Ishikawa (cell line): ENCODE results near the gene ST7.

Experiments used
- CEBPB ChIP-seq: IDR thresholded peaks from 2 replicates; pipeline ENCODE4 v1.6.1; 2012
- CREB1 ChIP-seq: IDR thresholded peaks from 2 replicates; pipeline ENCODE4 v1.6.1; 2012; ENCODE audit warnings: low read depth
- EGR1 ChIP-seq: IDR thresholded peaks from 2 replicates; pipeline ENCODE4 v1.6.1; 2012
- EP300 ChIP-seq: IDR thresholded peaks from 2 replicates; pipeline ENCODE4 v1.6.1; 2012; ENCODE audit warnings: borderline replicate concordance
- FOXM1 ChIP-seq: IDR thresholded peaks from 2 replicates; pipeline ENCODE4 v1.6.1; 2012; ENCODE audit warnings: low read depth, borderline replicate concordance
- NFIC ChIP-seq: IDR thresholded peaks from 2 replicates; pipeline ENCODE4 v1.6.1; 2012
- RAD21 ChIP-seq: IDR thresholded peaks from 2 replicates; pipeline ENCODE4 v1.6.1; 2012; ENCODE audit warnings: low read depth
- TAF1 ChIP-seq: IDR thresholded peaks from 2 replicates; pipeline ENCODE4 v1.6.1; 2012; ENCODE audit warnings: low read depth, mild to moderate bottlenecking
- TCF12 ChIP-seq: IDR thresholded peaks from 2 replicates; pipeline ENCODE4 v1.6.1; 2012; ENCODE audit warnings: low read depth
- TEAD4 ChIP-seq: IDR thresholded peaks from 2 replicates; pipeline ENCODE4 v1.6.1; 2012
- YY1 ChIP-seq: IDR thresholded peaks from 2 replicates; pipeline ENCODE4 v1.6.1; 2012; ENCODE audit warnings: low read depth
- ZBTB7A ChIP-seq: IDR thresholded peaks from 2 replicates; pipeline ENCODE4 v1.6.1; 2012; ENCODE audit warnings: low read depth
- TF ChIP-seq, protein P1 (sequence below): IDR thresholded peaks from 2 replicates; pipeline ENCODE4 v1.6.1; 2012
- TF ChIP-seq, protein P2 (sequence below): IDR thresholded peaks from 2 replicates; pipeline ENCODE4 v1.6.1; 2012; ENCODE audit warnings: low read depth, mild to moderate bottlenecking
- TF ChIP-seq, protein P3 (sequence below): IDR thresholded peaks from 2 replicates; pipeline ENCODE4 v1.6.1; 2012

ST7 gene

DNA sequence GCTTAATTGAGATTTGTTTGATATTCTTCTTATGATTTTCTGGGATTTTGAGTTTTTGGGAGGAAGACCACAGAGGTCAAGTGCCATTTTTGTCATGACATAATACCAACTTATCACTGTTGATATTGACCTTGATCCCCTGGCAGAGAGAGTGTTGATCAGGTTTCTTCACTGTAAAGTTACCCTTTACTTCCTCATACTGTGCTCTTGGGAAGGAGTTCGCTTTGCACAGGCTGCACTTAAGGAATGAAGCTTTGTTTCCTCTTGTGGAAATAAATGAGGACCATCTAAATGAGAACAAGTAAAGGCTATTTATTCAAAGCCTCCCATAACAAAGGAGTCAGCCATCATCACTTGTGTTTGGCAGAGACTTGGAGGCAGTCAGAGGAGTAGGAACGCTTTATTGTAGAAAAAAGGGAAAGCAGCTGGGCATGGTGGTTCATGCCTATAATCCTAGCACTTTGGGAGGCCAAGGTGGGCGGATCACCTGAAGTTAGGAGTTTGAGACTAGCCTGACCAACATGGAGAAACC lies 16.1 kb downstream of the ST7 start:
- TF ChIP-seq RAD21 (no peak), TEAD4 (no peak), CEBPB (no peak), ZBTB7A (no peak), EGR1 (no peak), TAF1 (no peak), FOXM1 (no peak), TCF12 (no peak), YY1 (no peak), EP300 (no peak), NFIC (no peak), CREB1 (no peak)
- TF ChIP-seq, protein P1, sequence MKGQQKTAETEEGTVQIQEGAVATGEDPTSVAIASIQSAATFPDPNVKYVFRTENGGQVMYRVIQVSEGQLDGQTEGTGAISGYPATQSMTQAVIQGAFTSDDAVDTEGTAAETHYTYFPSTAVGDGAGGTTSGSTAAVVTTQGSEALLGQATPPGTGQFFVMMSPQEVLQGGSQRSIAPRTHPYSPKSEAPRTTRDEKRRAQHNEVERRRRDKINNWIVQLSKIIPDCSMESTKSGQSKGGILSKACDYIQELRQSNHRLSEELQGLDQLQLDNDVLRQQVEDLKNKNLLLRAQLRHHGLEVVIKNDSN, result no peak
- TF ChIP-seq, protein P2, sequence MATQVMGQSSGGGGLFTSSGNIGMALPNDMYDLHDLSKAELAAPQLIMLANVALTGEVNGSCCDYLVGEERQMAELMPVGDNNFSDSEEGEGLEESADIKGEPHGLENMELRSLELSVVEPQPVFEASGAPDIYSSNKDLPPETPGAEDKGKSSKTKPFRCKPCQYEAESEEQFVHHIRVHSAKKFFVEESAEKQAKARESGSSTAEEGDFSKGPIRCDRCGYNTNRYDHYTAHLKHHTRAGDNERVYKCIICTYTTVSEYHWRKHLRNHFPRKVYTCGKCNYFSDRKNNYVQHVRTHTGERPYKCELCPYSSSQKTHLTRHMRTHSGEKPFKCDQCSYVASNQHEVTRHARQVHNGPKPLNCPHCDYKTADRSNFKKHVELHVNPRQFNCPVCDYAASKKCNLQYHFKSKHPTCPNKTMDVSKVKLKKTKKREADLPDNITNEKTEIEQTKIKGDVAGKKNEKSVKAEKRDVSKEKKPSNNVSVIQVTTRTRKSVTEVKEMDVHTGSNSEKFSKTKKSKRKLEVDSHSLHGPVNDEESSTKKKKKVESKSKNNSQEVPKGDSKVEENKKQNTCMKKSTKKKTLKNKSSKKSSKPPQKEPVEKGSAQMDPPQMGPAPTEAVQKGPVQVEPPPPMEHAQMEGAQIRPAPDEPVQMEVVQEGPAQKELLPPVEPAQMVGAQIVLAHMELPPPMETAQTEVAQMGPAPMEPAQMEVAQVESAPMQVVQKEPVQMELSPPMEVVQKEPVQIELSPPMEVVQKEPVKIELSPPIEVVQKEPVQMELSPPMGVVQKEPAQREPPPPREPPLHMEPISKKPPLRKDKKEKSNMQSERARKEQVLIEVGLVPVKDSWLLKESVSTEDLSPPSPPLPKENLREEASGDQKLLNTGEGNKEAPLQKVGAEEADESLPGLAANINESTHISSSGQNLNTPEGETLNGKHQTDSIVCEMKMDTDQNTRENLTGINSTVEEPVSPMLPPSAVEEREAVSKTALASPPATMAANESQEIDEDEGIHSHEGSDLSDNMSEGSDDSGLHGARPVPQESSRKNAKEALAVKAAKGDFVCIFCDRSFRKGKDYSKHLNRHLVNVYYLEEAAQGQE, result no peak
- TF ChIP-seq, protein P3, sequence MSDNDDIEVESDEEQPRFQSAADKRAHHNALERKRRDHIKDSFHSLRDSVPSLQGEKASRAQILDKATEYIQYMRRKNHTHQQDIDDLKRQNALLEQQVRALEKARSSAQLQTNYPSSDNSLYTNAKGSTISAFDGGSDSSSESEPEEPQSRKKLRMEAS, result no peak

DNA sequence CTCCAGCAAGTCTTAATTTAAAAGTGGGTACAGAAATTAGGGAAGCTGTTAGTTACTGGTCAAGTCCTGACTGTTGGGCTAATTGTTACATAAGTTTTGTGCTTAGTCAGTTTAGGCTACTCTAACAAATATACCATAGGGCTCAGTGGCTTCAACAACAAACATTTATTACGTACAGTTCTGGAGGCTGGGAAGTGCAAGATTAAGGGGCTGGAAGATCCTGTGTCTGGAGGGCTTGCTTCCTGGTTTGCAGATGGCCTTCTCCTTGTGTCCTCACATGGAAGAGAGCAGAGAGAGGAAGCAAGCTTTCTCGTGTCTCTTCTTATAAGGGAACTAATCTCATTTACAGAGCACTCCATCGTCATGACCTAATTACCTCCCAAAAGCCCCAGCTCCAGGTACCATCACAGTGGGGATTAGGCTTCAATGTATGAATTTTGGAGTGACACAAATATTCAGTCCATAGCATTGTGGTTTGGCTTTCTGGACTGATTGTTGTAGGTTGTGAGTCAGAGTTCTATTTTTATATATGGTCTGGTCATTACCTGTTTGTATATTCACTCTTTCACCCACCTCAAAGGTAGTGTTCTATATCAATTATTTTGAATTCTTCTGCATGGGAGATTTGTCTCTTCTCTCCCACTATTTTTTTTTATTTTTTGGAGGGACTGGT lies 17.1 kb downstream of the ST7 start:
- TF ChIP-seq NFIC, result no peak
- TF ChIP-seq FOXM1, result no peak

DNA sequence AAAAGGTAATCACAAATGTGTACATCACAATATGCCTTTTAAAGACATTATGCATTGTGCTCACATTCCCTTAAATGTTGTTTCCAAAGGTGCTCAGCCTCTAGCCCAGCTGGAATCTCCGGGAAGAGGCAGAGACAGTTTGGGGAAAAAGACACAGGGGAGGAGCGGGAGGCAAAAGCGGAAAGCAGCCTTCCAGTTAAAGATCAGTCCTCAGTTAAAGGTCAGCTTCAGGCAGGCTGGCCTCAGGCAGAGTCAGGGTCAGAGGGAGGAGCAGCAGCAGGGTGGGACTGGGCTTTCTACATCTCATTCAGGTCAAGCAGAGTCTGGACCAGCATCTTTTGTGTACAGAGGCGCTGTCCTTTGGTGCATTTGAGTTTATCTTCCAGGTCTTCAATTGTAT lies 18.6 kb downstream of the ST7 start:
- TF ChIP-seq FOXM1 (no peak), NFIC (no peak), CREB1 (no peak), EGR1 (no peak), TAF1 (no peak), YY1 (no peak)
- TF ChIP-seq, protein P2, result no peak

DNA sequence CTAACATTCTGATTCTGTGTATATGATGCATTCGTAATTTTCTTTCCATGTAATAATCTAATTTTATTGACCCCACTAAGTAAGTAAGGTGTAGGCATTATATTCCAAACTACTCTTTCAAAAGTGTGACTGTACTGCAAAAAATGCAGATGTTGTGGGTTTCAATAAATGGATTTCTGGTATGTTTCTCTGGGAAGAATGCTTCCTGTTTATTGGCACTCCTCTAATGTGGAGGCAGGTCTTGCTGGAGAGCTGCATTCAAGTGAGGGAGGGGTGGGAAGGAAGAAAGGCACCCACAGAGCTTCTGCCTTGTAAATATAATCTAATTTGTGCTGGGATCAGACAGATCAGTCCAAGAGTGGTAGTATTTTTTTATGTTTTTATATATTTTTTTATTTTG lies 23.9 kb downstream of the ST7 start:
- TF ChIP-seq, protein P2, result no peak
- no peak for TF ChIP-seq YY1
- TF ChIP-seq FOXM1, result no peak
- no peak for TF ChIP-seq TEAD4

DNA sequence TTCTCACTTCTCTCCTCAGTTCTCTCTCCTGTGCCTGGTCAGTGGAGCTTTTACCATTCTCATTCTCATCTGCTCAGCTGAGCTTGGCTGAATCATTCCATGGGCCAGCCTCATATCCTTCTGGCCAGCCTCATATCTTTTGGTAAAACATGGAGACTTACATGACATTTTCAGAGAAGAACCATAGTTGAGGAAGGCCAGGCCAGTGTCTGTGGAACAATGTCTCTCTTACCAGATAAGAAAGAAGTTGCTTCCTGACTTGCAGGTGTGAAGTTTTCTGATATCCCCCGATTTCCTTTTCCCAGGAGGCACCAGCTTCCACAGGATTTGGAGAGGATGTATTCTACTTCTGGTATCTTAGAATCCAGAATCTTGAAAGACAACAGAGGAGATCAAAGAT lies 24.7 kb downstream of the ST7 start:
- TF ChIP-seq TEAD4, result no peak
- TF ChIP-seq, protein P2, result no peak
- no peak for TF ChIP-seq YY1
- TF ChIP-seq, protein P1, result no peak
- no peak for TF ChIP-seq CEBPB
- no peak for TF ChIP-seq TCF12
- no peak for TF ChIP-seq TAF1
- TF ChIP-seq EP300, result no peak
- TF ChIP-seq, protein P3, result no peak
- TF ChIP-seq RAD21, result no peak
- no peak for TF ChIP-seq EGR1
- no peak for TF ChIP-seq ZBTB7A
- TF ChIP-seq NFIC, result no peak
- TF ChIP-seq CREB1, result no peak
